ENCODE results near the gene MINDY4.

The MINDY4 gene

GRCh38 chr7:30741289-30741688 is 29.9 kb upstream of the MINDY4 start:
- no peak for DNase-seq

- DNase-seq, result no peak
These were observed 27.7 kb upstream of the MINDY4 start for GRCh38 chr7:30743371-30744074.

- DNase-seq, result no peak
These were observed 27.2 kb upstream of the MINDY4 start for GRCh38 chr7:30744075-30744417.

GRCh38 chr7:30745261-30745941 is 25.8 kb upstream of the MINDY4 start:
- DNase-seq, result no peak

GRCh38 chr7:30750010-30750409 is 21.2 kb upstream of the MINDY4 start:
- no peak for DNase-seq

GRCh38 chr7:30750683-30751650 is 20.2 kb upstream of the MINDY4 start:
- peak in 25 of 56 donors; percentile 6 to 65 (median 25) for DNase-seq

GRCh38 chr7:30751696-30752273 is 19.4 kb upstream of the MINDY4 start, which contains the start of gene INMT:
TSS of gene INMT (plus strand) at chr7:30752135. CDS start at chr7:30752151, 16 bp downstream.
- no peak for DNase-seq

- no peak for DNase-seq
These were observed 18.7 kb upstream of the MINDY4 start for GRCh38 chr7:30752484-30752883.

GRCh38 chr7:30752979-30753378 is 18.2 kb upstream of the MINDY4 start:
- peak in 5 of 56 donors; percentile 6 to 38 (median 11) for DNase-seq

- DNase-seq, result no peak
These were observed 16.8 kb upstream of the MINDY4 start for GRCh38 chr7:30754315-30754877.

GRCh38 chr7:30755384-30756154 is 15.6 kb upstream of the MINDY4 start:
- peak in 28 of 56 donors; percentile 6 to 71 (median 32) for DNase-seq

- DNase-seq, result no peak
These were observed 13.9 kb upstream of the MINDY4 start for GRCh38 chr7:30757342-30757692.

GRCh38 chr7:30760514-30761213 is 10.6 kb upstream of the MINDY4 start:
- DNase-seq, result no peak

- DNase-seq, result no peak
These were observed 9.7 kb upstream of the MINDY4 start for GRCh38 chr7:30761214-30762156.

GRCh38 chr7:30764030-30764975 is 6.9 kb upstream of the MINDY4 start:
- DNase-seq, result no peak

- no peak for DNase-seq
These were observed 5.8 kb upstream of the MINDY4 start for GRCh38 chr7:30765408-30765807.

- DNase-seq, result no peak
These were observed 408 bp upstream of the MINDY4 start for GRCh38 chr7:30770845-30771173.

Measured in nucleus accumbens (tissue), 56 donors.